Measurements from ENCODE around the gene ARHGAP6.
"Not testable (repeated sequence)": the region's sequence is repeated elsewhere in the genome, so short reads cannot be mapped to it uniquely, and the experiment has no call there.

ARHGAP6 gene

GRCh38 chrX:11528623-11529022, 137.1 kb downstream of the ARHGAP6 start:
- Histone ChIP-seq H3K9me3 (replicated peaks; ENCODE audit: insufficient read depth, low read length) (no peaks in the 10 kb centered on the region), H3K9ac (ENCODE audit: low read length) (no peak overlapping the region), H3K4me2 (ENCODE audit: low read depth, low read length) (no peak overlapping the region), H3K4me3 (ENCODE audit: low read length) (no peak overlapping the region), H3K4me1 (ENCODE audit: low read length) (no peaks in the 10 kb centered on the region; the same call in 1 of the 2 replicates), H3F3A (ENCODE audit: insufficient read depth, low read length) (no peaks in the 10 kb centered on the region), H3K9me2 (replicated peaks; ENCODE audit: insufficient read depth, low read length) (no peaks in the 10 kb centered on the region), H4K20me1 (ENCODE audit: insufficient read depth, low read length) (no peaks in the 10 kb centered on the region), H3K36me3 (replicated peaks; ENCODE audit: insufficient read depth, low read length) (no peaks in the 10 kb centered on the region), H3K27me3 (replicated peaks; ENCODE audit: insufficient read depth, low read length) (no peaks in the 10 kb centered on the region), H2AFZ (ENCODE audit: low read length) (no peak overlapping the region), H3K79me2 (ENCODE audit: low read length) (no peaks in the 10 kb centered on the region), H3K27ac (ENCODE audit: low read length) (no peak overlapping the region)
- TF ChIP-seq EZH2 (optimal IDR thresholded peaks at IDR 0.05; ENCODE audit: low read depth, low read length) (no peak), CTCF (IDR thresholded peaks at IDR 0.05; ENCODE audit: low read length) (no peak), EZH2phosphoT487 (IDR thresholded peaks at IDR 0.05; ENCODE audit: low read length) (no peak)
- DNase-seq: no peak

GRCh38 chrX:11525685-11526084, 140.0 kb downstream of the ARHGAP6 start:
- Histone ChIP-seq H3K27me3 (replicated peaks; ENCODE audit: insufficient read depth, low read length) (no peaks in the 10 kb centered on the region), H3K4me3 (ENCODE audit: low read length) (no peak overlapping the region), H3K36me3 (replicated peaks; ENCODE audit: insufficient read depth, low read length) (no peaks in the 10 kb centered on the region), H3K9me2 (replicated peaks; ENCODE audit: insufficient read depth, low read length) (no peaks in the 10 kb centered on the region), H4K20me1 (ENCODE audit: insufficient read depth, low read length) (no peaks in the 10 kb centered on the region), H3K27ac (ENCODE audit: low read length) (no peak overlapping the region), H3K9ac (ENCODE audit: low read length) (no peak overlapping the region), H3K4me1 (ENCODE audit: low read length) (no peaks in the 10 kb centered on the region), H2AFZ (ENCODE audit: low read length) (no peak overlapping the region), H3F3A (ENCODE audit: insufficient read depth, low read length) (no peaks in the 10 kb centered on the region), H3K79me2 (ENCODE audit: low read length) (no peaks in the 10 kb centered on the region), H3K4me2 (ENCODE audit: low read depth, low read length) (no peak overlapping the region), H3K9me3 (replicated peaks; ENCODE audit: insufficient read depth, low read length) (no peaks in the 10 kb centered on the region)
- no peak for TF ChIP-seq EZH2phosphoT487 (IDR thresholded peaks at IDR 0.05; ENCODE audit: low read length)
- TF ChIP-seq EZH2 (optimal IDR thresholded peaks at IDR 0.05; ENCODE audit: low read depth, low read length): no peak
- TF ChIP-seq CTCF (IDR thresholded peaks at IDR 0.05; ENCODE audit: low read length): no peak
- DNase-seq: no peak

GRCh38 chrX:11519234-11519633, 146.5 kb downstream of the ARHGAP6 start:
- H3K79me2 ChIP-seq (ENCODE audit: low read length); H3K4me3 ChIP-seq (ENCODE audit: low read length); H2AFZ ChIP-seq (ENCODE audit: low read length); DNase-seq; H3K27ac ChIP-seq (ENCODE audit: low read length); H3F3A ChIP-seq (ENCODE audit: insufficient read depth, low read length); H3K27me3 ChIP-seq (replicated peaks; ENCODE audit: insufficient read depth, low read length); H3K36me3 ChIP-seq (replicated peaks; ENCODE audit: insufficient read depth, low read length); H3K4me2 ChIP-seq (ENCODE audit: low read depth, low read length); H3K9me3 ChIP-seq (replicated peaks; ENCODE audit: insufficient read depth, low read length); H3K4me1 ChIP-seq (ENCODE audit: low read length); H3K9ac ChIP-seq (ENCODE audit: low read length); H3K9me2 ChIP-seq (replicated peaks; ENCODE audit: insufficient read depth, low read length); H4K20me1 ChIP-seq (ENCODE audit: insufficient read depth, low read length): not testable (repeated sequence)

- Histone ChIP-seq H3F3A (ENCODE audit: insufficient read depth, low read length) (no peaks in the 10 kb centered on the region), H3K36me3 (replicated peaks; ENCODE audit: insufficient read depth, low read length) (no peaks in the 10 kb centered on the region), H4K20me1 (ENCODE audit: insufficient read depth, low read length) (no peaks in the 10 kb centered on the region), H3K9ac (ENCODE audit: low read length) (no peak overlapping the region), H3K4me3 (ENCODE audit: low read length) (no peak overlapping the region), H3K9me2 (replicated peaks; ENCODE audit: insufficient read depth, low read length) (no peaks in the 10 kb centered on the region), H3K4me2 (ENCODE audit: low read depth, low read length) (no peak overlapping the region), H3K27ac (ENCODE audit: low read length) (no peak overlapping the region), H2AFZ (ENCODE audit: low read length) (no peak overlapping the region), H3K27me3 (replicated peaks; ENCODE audit: insufficient read depth, low read length) (no peaks in the 10 kb centered on the region), H3K9me3 (replicated peaks; ENCODE audit: insufficient read depth, low read length) (no peaks in the 10 kb centered on the region), H3K4me1 (ENCODE audit: low read length) (no peaks in the 10 kb centered on the region), H3K79me2 (ENCODE audit: low read length) (no peaks in the 10 kb centered on the region)
- TF ChIP-seq EZH2phosphoT487 (IDR thresholded peaks at IDR 0.05; ENCODE audit: low read length) (no peak), EZH2 (optimal IDR thresholded peaks at IDR 0.05; ENCODE audit: low read depth, low read length) (no peak), CTCF (IDR thresholded peaks at IDR 0.05; ENCODE audit: low read length) (no peak)
- DNase-seq: no peak
These were observed 155.9 kb downstream of the ARHGAP6 start for GRCh38 chrX:11509786-11510185.
